ENCODE data around the gene MCUB. TPM values are rescaled to one million over a fixed set of nuclear protein-coding genes. Genes with fewer than 3 reads are reported as not detected.

MCUB gene
- polyA plus RNA-seq, 1 donor from 2014 or later, result 3.9 TPM

- no peaks in the 10 kb centered on the region for H3K79me2 ChIP-seq (replicated peaks; ENCODE audit: insufficient read depth, low read length)
- peak within 1 kb of the TSS; percentile 59 for H3K4me2 ChIP-seq (ENCODE audit: low read length)
- peak; percentile 25 for TF ChIP-seq EP300 (conservative IDR thresholded peaks at IDR 0.05; ENCODE audit: poor library complexity, severe bottlenecking)
- peak; percentile 76 for TF ChIP-seq SMC3 (conservative IDR thresholded peaks at IDR 0.05; ENCODE audit: poor library complexity)
- peak; percentile 67 for TF ChIP-seq RAD21 (conservative IDR thresholded peaks at IDR 0.05)
- no peak for TF ChIP-seq REST (IDR thresholded peaks at IDR 0.05; ENCODE audit: borderline replicate concordance)
- no peak for TF ChIP-seq EZH2 (IDR thresholded peaks at IDR 0.05; ENCODE audit: borderline replicate concordance, insufficient read depth, low read length, poor library complexity, severe bottlenecking)
- peak; percentile 59 for TF ChIP-seq TAF1 (IDR thresholded peaks at IDR 0.05; ENCODE audit: low read depth)
- peak; percentile 83 for TF ChIP-seq CTCF (IDR thresholded peaks at IDR 0.05; ENCODE audit: poor library complexity, severe bottlenecking)
- TF ChIP-seq MXI1 (conservative IDR thresholded peaks at IDR 0.05; ENCODE audit: poor library complexity, severe bottlenecking), result peak; percentile 37
- peak; percentile 13 for TF ChIP-seq POLR2AphosphoS5 (IDR thresholded peaks at IDR 0.05)
- no peaks in the 10 kb centered on the region for H3K36me3 ChIP-seq (ENCODE audit: insufficient read depth, low read length)
- peak within 1 kb of the TSS; percentile 74 for H3K9ac ChIP-seq (ENCODE audit: low read length)
- no peaks in the 10 kb centered on the region for H3K9me2 ChIP-seq (ENCODE audit: insufficient read depth, low read length)
- no peaks in the 10 kb centered on the region for H3K9me3 ChIP-seq (ENCODE audit: low read length)
- peak within 1 kb of the TSS; percentile 94 for H3K4me3 ChIP-seq (ENCODE audit: low read length)
- H3K27ac ChIP-seq (ENCODE audit: low read length), result no peak within 1 kb of the TSS
- H2AFZ ChIP-seq (ENCODE audit: low read depth, low read length), result peak within 1 kb of the TSS; percentile 80
- H3F3A ChIP-seq (ENCODE audit: insufficient read depth, low read length, poor library complexity, severe bottlenecking), result no peaks in the 10 kb centered on the region
- no peaks in the 10 kb centered on the region for H3K27me3 ChIP-seq (ENCODE audit: insufficient read depth, low read depth, low read length)
- no peaks in the 10 kb centered on the region for H4K20me1 ChIP-seq (ENCODE audit: insufficient read depth)
Measured at GRCh38 chr4:109702950-109703663, 143.1 kb downstream of the MCUB start, which contains the start of gene CASP6. Gene CASP6 (minus strand): TSS chr4:109703445. CDS start chr4:109703395, 50 bp downstream.

- peak overlapping the region; percentile 94 for H3K4me3 ChIP-seq (ENCODE audit: low read length)
- no peaks in the 10 kb centered on the region for H3K79me2 ChIP-seq (replicated peaks; ENCODE audit: insufficient read depth, low read length)
- no peak for TF ChIP-seq SMC3 (conservative IDR thresholded peaks at IDR 0.05; ENCODE audit: poor library complexity)
- no peak for TF ChIP-seq EZH2 (IDR thresholded peaks at IDR 0.05; ENCODE audit: borderline replicate concordance, insufficient read depth, low read length, poor library complexity, severe bottlenecking)
- no peak for TF ChIP-seq RAD21 (conservative IDR thresholded peaks at IDR 0.05)
- no peak for TF ChIP-seq TAF1 (IDR thresholded peaks at IDR 0.05; ENCODE audit: low read depth)
- no peak for TF ChIP-seq REST (IDR thresholded peaks at IDR 0.05; ENCODE audit: borderline replicate concordance)
- TF ChIP-seq MXI1 (conservative IDR thresholded peaks at IDR 0.05; ENCODE audit: poor library complexity, severe bottlenecking), result no peak
- no peak for TF ChIP-seq CTCF (IDR thresholded peaks at IDR 0.05; ENCODE audit: poor library complexity, severe bottlenecking)
- no peak for TF ChIP-seq EP300 (conservative IDR thresholded peaks at IDR 0.05; ENCODE audit: poor library complexity, severe bottlenecking)
- TF ChIP-seq POLR2AphosphoS5 (IDR thresholded peaks at IDR 0.05), result no peak
- H3K9me2 ChIP-seq (ENCODE audit: insufficient read depth, low read length), result no peaks in the 10 kb centered on the region
- no peaks in the 10 kb centered on the region for H4K20me1 ChIP-seq (ENCODE audit: insufficient read depth)
- no peaks in the 10 kb centered on the region for H3K9me3 ChIP-seq (ENCODE audit: low read length)
- no peak overlapping the region for H3K4me2 ChIP-seq (ENCODE audit: low read length)
- H3K27ac ChIP-seq (ENCODE audit: low read length), result no peak overlapping the region
- no peaks in the 10 kb centered on the region for H3F3A ChIP-seq (ENCODE audit: insufficient read depth, low read length, poor library complexity, severe bottlenecking)
- no peaks in the 10 kb centered on the region for H3K27me3 ChIP-seq (ENCODE audit: insufficient read depth, low read depth, low read length)
- H3K9ac ChIP-seq (ENCODE audit: low read length), result peak overlapping the region; percentile 74
- peak overlapping the region; percentile 80 for H2AFZ ChIP-seq (ENCODE audit: low read depth, low read length)
- no peaks in the 10 kb centered on the region for H3K36me3 ChIP-seq (ENCODE audit: insufficient read depth, low read length)
Measured at GRCh38 chr4:109703664-109704361, 143.8 kb downstream of the MCUB start.

All from neural cell (in vitro differentiated cells).